Naive thymus-derived CD4-positive, alpha-beta T cell (primary cell): ENCODE measurements around the gene SAMD8. TPM values are rescaled to one million over a fixed set of nuclear protein-coding genes. Genes with fewer than 3 reads are reported as not detected.
A peak's percentile ranks its signal among the peaks of the same experiment; 100 is the strongest.

Experiments used
- ATAC-seq: fragments of 150-1000 bp; cut with Tn5 transposase; 2 replicates; pipeline ENCODE4 v1.10.0; 2021; ENCODE audit warnings: mild to moderate bottlenecking, moderate library complexity
- CTCF ChIA-PET: fragments of 350-600 bp; sonication (Branson Sonifier 250); formaldehyde crosslinking; loops from one replicate; lab custom pipeline; 2021; ENCODE audit warnings: antibody characterized with exemption; lab: Charles Lee
- POLR2A ChIA-PET: fragments of 350-600 bp; sonication (Branson Sonifier 250); formaldehyde crosslinking; loops from one replicate; lab custom pipeline; 2021; ENCODE audit warnings: antibody characterized with exemption, inconsistent platforms; lab: Charles Lee
- DNase-seq, 9 donors: peaks; one replicate each; pipeline versions ENCODE4 v3.0.0 to v3.0.0-alpha.2; 2020 to 2022; ENCODE audit warnings: mixed read lengths in 1 of 9
- H3K27ac ChIP-seq: one replicate; pipeline ENCODE4 v1.7.0; 2013; ENCODE audit warnings: mild to moderate bottlenecking, low read depth, low read length, moderate library complexity
- H3K27me3 ChIP-seq, 2 donors: one replicate each; pipeline ENCODE4 v1.7.0; 2013; ENCODE audit warnings: low read length in 2 of 2, mild to moderate bottlenecking in 2 of 2, moderate library complexity in 2 of 2; ENCODE audit not compliant: control insufficient read depth in 2 of 2, insufficient read depth in 2 of 2
- H3K36me3 ChIP-seq, 3 experiments: 1 replicate in 2 of 3; 2 replicates in 1 of 3; pipeline ENCODE4 v1.7.0; 2013; ENCODE audit warnings: low read length in 3 of 3, mild to moderate bottlenecking in 3 of 3, moderate library complexity in 1 of 3; ENCODE audit not compliant: insufficient read depth in 3 of 3, control insufficient read depth in 2 of 3
- H3K4me1 ChIP-seq, 2 donors: one replicate each; pipeline ENCODE4 v1.7.0; 2013; ENCODE audit warnings: low read length in 2 of 2, mild to moderate bottlenecking in 2 of 2, moderate library complexity in 1 of 2; ENCODE audit not compliant: control insufficient read depth in 2 of 2, insufficient read depth in 2 of 2
- H3K4me3 ChIP-seq: 2 replicates; pipeline ENCODE4 v1.7.0; 2013; ENCODE audit warnings: mild to moderate bottlenecking, low read length
- H3K9me3 ChIP-seq, 3 experiments: 1 replicate in 2 of 3; 2 replicates in 1 of 3; pipeline ENCODE4 v1.7.0; 2013; ENCODE audit warnings: low read length in 3 of 3; ENCODE audit not compliant: control insufficient read depth in 2 of 3
- H3K27ac Mint-ChIP-seq, 9 donors: one replicate each; pipeline ENCODE4 v1.8.0; 2020 to 2022; ENCODE audit warnings: mixed read lengths in 9 of 9, mild to moderate bottlenecking in 8 of 9, moderate library complexity in 5 of 9, inconsistent platforms in 2 of 9
- H3K27me3 Mint-ChIP-seq, 5 donors: one replicate each; pipeline ENCODE4 v1.8.0; 2021 to 2022; ENCODE audit warnings: mixed read lengths in 5 of 5, mild to moderate bottlenecking in 1 of 5
- H3K36me3 Mint-ChIP-seq, 5 donors: one replicate each; pipeline ENCODE4 v1.8.0; 2020 to 2022; ENCODE audit warnings: mixed read lengths in 5 of 5, mild to moderate bottlenecking in 3 of 5, inconsistent platforms in 1 of 5
- H3K4me1 Mint-ChIP-seq, 7 donors: one replicate each; pipeline ENCODE4 v1.8.0; 2020 to 2022; ENCODE audit warnings: mixed read lengths in 7 of 7, mild to moderate bottlenecking in 3 of 7, inconsistent platforms in 1 of 7
- H3K4me3 Mint-ChIP-seq, 10 donors: one replicate each; pipeline ENCODE4 v1.8.0; 2020 to 2022; ENCODE audit warnings: mild to moderate bottlenecking in 10 of 10, mixed read lengths in 10 of 10, moderate library complexity in 6 of 10, inconsistent platforms in 2 of 10
- H3K9me3 Mint-ChIP-seq, 11 donors: one replicate each; pipeline ENCODE4 v1.8.0; 2020 to 2022; ENCODE audit warnings: mixed read lengths in 11 of 11, mild to moderate bottlenecking in 4 of 11, inconsistent platforms in 1 of 11, moderate library complexity in 1 of 11
- intact Hi-C, 2 donors: fragments of 100-400 bp; cut with micrococcal nuclease; formaldehyde crosslinking; loops; one replicate each; pipeline ENCODE4 v1.15.1; 2023
- polyA plus RNA-seq, 2 donors: library from polyadenylated mRNA; unstranded; fragments of 300-500 nt; fragmentation: Illumina TruSeq; gene quantifications; one replicate each; pipeline ENCODE4 v1.2.3, GENCODE V29; 2021
- total RNA-seq, 6 experiments: library from RNA in 5 of 6; stranded (reverse) in 5 of 6; gene quantifications; 1 replicate in 5 of 6; 2 replicates in 1 of 6; pipeline ENCODE4 v1.2.3 and lab custom pipeline; 2021 to 2026

SAMD8 gene
- total and polyA plus RNA-seq, 7 experiments from 2014 or later: 4.5 to 31.7 (median 16.2) TPM

DNA sequence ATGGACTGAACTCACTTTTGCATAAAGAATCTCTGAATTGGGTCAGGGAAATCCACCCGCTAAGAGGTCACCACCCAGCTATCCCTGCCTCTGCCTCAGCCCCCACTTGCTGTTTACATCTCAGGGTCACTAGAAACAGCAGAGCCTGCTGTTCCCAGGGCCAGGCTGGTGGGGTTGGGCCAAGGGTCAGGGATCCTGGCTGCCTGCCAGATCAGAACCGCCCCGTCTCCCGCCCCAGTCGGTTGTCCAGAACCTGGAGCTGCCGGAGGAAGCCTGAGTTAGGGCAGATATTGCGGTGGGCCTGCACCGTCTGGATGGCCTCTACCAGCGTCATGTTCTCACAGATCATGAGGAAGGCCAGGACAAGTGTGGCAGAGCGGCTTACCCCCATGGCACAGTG, 17.0 kb upstream of the SAMD8 start:
- H3K36me3 Mint-ChIP-seq: no peaks in the 10 kb centered on the region
- ChIA-PET POLR2A (no interaction called here), CTCF (no interaction called here)
- no peaks in the 10 kb centered on the region for H3K27me3 ChIP-seq
- H3K4me1 Mint-ChIP-seq: peaks cover 0 to 5% (median 4%) of the 10 kb centered on the region in 7 donors
- no peak overlapping the region for H3K27ac Mint-ChIP-seq
- intact Hi-C loops: loop anchor here in 1 of 2 donors (10.0 kb wide), 1 partner anchor 680 kb away; no protein-coding TSS in a partner anchor
- peaks cover 0 to 2% (median 0%) of the 10 kb centered on the region in 11 donors for H3K9me3 Mint-ChIP-seq
- H3K4me3 ChIP-seq: no peak overlapping the region
- no peak overlapping the region for H3K27ac ChIP-seq
- no peak for DNase-seq
- no peaks in the 10 kb centered on the region for H3K27me3 Mint-ChIP-seq
- no peaks in the 10 kb centered on the region for H3K9me3 ChIP-seq
- ATAC-seq: no peak
- H3K4me3 Mint-ChIP-seq: no peak overlapping the region
- no peaks in the 10 kb centered on the region for H3K36me3 ChIP-seq
- no peaks in the 10 kb centered on the region for H3K4me1 ChIP-seq

DNA sequence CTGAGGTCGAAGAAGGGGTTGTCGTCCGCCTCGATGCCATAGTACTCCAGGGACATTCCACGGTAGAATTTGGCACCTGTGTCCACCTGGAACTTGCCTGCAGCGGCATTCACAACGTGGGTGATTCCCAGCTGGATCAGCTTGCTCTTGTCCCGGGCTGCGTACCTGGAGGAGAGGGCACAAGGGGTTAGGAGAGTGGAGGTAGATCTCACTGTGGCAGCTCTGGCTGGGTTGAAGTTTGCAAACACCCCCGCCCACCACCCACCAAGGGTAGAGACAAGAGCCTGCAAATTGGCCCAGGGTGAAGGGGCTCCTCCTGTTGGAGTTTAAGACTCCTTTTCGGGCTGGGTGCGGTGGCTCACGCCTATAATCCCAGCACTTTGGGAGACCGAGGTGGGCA, 15.8 kb upstream of the SAMD8 start:
- H3K27me3 ChIP-seq: no peaks in the 10 kb centered on the region
- H3K4me1 ChIP-seq: peaks cover 0 to 3% of the 10 kb centered on the region in 2 donors
- H3K4me1 Mint-ChIP-seq: peaks cover 0 to 4% (median 0%) of the 10 kb centered on the region in 7 donors
- ChIA-PET CTCF (no interaction called here), POLR2A (no interaction called here)
- peaks cover 0 to 2% (median 0%) of the 10 kb centered on the region in 11 donors for H3K9me3 Mint-ChIP-seq
- intact Hi-C loops: loop anchor here in 1 of 2 donors (10.0 kb wide), 1 partner anchor 681 kb away; no protein-coding TSS in a partner anchor
- ATAC-seq (no peak), DNase-seq (no peak)
- no peak overlapping the region for H3K27ac ChIP-seq
- no peak overlapping the region for H3K4me3 ChIP-seq
- no peaks in the 10 kb centered on the region for H3K9me3 ChIP-seq
- H3K27ac Mint-ChIP-seq: no peak overlapping the region
- no peak overlapping the region for H3K4me3 Mint-ChIP-seq
- H3K36me3 Mint-ChIP-seq: no peaks in the 10 kb centered on the region
- H3K27me3 Mint-ChIP-seq: no peaks in the 10 kb centered on the region
- no peaks in the 10 kb centered on the region for H3K36me3 ChIP-seq

DNA sequence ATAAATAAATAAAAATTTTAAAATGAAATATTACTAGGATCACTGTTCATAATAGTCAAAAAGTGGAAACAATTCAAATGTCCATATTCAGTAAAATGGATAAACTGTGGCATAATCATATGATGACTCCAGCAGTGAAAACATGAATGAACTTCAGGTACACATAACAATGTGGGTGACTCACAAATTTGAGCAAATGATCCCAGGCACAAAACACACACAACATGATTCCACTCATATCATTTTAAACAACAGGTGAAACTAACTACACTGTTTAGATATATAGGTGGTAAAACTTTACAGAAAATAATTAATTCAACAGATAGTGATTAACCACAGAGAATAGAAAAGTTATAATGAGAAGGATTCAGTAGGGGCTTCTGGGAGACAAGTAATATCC, 14.7 kb upstream of the SAMD8 start:
- no peak for DNase-seq
- POLR2A ChIA-PET: no interaction called here
- Mint-ChIP-seq H3K27ac (no peak overlapping the region), H3K27me3 (no peaks in the 10 kb centered on the region), H3K9me3 (peaks cover 0 to 2% (median 0%) of the 10 kb centered on the region in 11 donors), H3K4me1 (peaks cover 0 to 4% (median 0%) of the 10 kb centered on the region in 7 donors), H3K4me3 (no peak overlapping the region), H3K36me3 (no peaks in the 10 kb centered on the region)
- no peaks in the 10 kb centered on the region for H3K9me3 ChIP-seq
- intact Hi-C loops: loop anchor here in 1 of 2 donors (10.0 kb wide), 1 partner anchor 682 kb away; no protein-coding TSS in a partner anchor
- peaks cover 0 to 3% of the 10 kb centered on the region in 2 donors for H3K4me1 ChIP-seq
- H3K4me3 ChIP-seq: no peak overlapping the region
- H3K27me3 ChIP-seq: no peaks in the 10 kb centered on the region
- H3K27ac ChIP-seq: no peak overlapping the region
- ATAC-seq: no peak
- no peaks in the 10 kb centered on the region for H3K36me3 ChIP-seq
- CTCF ChIA-PET: no interaction called here

DNA sequence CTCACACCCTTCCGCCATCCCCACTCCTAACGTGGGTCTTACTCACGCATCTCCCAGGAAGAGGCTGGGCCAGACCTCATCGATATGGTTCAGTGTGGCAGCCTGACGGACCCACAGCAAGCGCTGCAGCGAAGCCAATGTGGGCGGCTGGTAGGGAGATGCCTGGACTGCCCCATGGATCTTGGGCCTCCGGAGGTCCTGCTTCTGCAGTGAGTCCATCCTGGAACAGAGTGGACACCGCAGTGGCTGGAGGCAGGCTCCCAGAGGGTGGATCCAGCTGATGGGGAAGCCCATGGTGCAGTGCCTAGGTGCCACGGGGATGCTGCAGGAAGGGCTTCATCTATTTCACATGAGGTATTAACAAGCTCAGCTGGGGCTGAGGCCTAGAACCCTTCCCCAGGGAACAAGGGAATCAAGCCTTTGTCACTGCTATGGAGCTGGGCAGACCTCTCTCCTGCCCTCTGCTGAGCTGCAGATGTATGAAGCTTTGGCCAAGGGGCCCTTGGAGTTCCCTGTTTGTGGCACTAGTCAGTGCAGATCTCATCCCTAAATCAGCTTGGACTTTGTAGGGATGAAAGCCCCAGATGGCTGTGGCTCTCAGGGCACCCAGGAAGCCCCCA, 13.7 kb upstream of the SAMD8 start:
- intact Hi-C loops: loop anchor here in 1 of 2 donors (2.0 to 10.0 kb wide), 2 partner anchors 683 to 853 kb away; no protein-coding TSS in a partner anchor
- no peaks in the 10 kb centered on the region for H3K36me3 Mint-ChIP-seq
- no peak overlapping the region for H3K4me3 Mint-ChIP-seq
- H3K27ac Mint-ChIP-seq: no peak overlapping the region
- Histone ChIP-seq H3K27ac (no peak overlapping the region), H3K9me3 (no peaks in the 10 kb centered on the region), H3K36me3 (no peaks in the 10 kb centered on the region), H3K27me3 (no peaks in the 10 kb centered on the region), H3K4me3 (no peak overlapping the region), H3K4me1 (peaks cover 0 to 3% of the 10 kb centered on the region in 2 donors)
- ChIA-PET POLR2A (interaction anchor here (1.0 kb wide), 1 partner anchor 841 kb away, joined by 3 read pairs; no protein-coding TSS in a partner anchor), CTCF (interaction anchor here (0.5 to 1.6 kb wide), 4 partner anchors 35 to 855 kb away, joined by 3 to 8 read pairs (median 3); no protein-coding TSS in a partner anchor)
- no peak for ATAC-seq
- peaks cover 0 to 2% (median 0%) of the 10 kb centered on the region in 11 donors for H3K9me3 Mint-ChIP-seq
- H3K4me1 Mint-ChIP-seq: peaks cover 0 to 4% (median 0%) of the 10 kb centered on the region in 7 donors
- DNase-seq: no peak
- no peaks in the 10 kb centered on the region for H3K27me3 Mint-ChIP-seq

DNA sequence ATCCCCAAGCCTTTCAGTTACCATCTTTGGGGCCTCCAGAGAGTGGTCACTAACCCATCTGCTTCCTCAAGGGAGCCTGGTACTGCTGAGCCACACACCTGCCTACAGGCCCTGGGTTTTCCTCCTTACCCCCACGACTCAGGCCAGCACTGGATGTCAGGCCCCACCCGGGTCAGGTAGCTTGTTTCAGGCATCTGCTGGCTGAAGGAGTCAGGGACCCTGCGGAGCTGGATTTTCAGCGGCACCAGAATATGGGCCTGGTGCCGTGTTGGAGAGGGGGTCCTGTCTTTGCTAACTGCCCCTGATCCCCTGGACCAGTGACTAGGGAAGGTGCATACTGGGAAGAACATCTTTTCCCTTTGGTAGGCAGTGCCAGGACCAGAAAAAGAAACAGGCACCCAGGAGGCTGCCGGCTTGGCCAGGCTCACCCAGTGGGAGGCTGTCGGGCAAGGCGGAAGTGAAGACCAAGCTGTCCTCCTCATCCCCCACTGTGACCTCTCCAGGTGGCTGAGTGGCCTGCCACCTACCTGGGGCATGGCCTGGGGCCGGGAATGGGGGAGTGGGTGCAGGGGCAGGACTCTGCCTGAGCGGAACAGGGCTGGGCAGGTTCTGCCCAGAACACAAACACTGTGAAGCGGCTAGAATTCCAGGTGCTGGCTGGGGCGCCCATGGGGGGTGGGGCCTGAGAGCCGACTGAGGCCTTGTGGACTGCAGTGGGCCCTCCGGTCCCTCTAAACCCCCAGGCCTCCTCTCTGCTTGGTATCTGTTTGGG, 12.4 kb upstream of the SAMD8 start:
- no peaks in the 10 kb centered on the region for H3K9me3 ChIP-seq
- DNase-seq (no peak), ATAC-seq (no peak)
- no peak overlapping the region for H3K4me3 ChIP-seq
- Mint-ChIP-seq H3K4me3 (no peak overlapping the region), H3K27me3 (no peaks in the 10 kb centered on the region), H3K9me3 (peaks cover 0 to 2% (median 0%) of the 10 kb centered on the region in 11 donors), H3K4me1 (peaks cover 0 to 4% (median 0%) of the 10 kb centered on the region in 7 donors), H3K27ac (no peak overlapping the region), H3K36me3 (no peaks in the 10 kb centered on the region)
- intact Hi-C loops: loop anchor here in 1 of 2 donors (2.0 to 10.0 kb wide), 2 partner anchors 684 to 854 kb away; no protein-coding TSS in a partner anchor
- POLR2A ChIA-PET: interaction anchor here (1.0 kb wide), 2 partner anchors 12 to 843 kb away, joined by 3 to 4 read pairs; partner anchors contain the start of gene SAMD8
- no peak overlapping the region for H3K27ac ChIP-seq
- H3K4me1 ChIP-seq: peaks cover 0 to 3% of the 10 kb centered on the region in 2 donors
- no peaks in the 10 kb centered on the region for H3K36me3 ChIP-seq
- no peaks in the 10 kb centered on the region for H3K27me3 ChIP-seq
- CTCF ChIA-PET: interaction anchor here (0.6 to 2.1 kb wide), 6 partner anchors 107 to 889 kb away, joined by 3 to 17 read pairs (median 4); no protein-coding TSS in a partner anchor

DNA sequence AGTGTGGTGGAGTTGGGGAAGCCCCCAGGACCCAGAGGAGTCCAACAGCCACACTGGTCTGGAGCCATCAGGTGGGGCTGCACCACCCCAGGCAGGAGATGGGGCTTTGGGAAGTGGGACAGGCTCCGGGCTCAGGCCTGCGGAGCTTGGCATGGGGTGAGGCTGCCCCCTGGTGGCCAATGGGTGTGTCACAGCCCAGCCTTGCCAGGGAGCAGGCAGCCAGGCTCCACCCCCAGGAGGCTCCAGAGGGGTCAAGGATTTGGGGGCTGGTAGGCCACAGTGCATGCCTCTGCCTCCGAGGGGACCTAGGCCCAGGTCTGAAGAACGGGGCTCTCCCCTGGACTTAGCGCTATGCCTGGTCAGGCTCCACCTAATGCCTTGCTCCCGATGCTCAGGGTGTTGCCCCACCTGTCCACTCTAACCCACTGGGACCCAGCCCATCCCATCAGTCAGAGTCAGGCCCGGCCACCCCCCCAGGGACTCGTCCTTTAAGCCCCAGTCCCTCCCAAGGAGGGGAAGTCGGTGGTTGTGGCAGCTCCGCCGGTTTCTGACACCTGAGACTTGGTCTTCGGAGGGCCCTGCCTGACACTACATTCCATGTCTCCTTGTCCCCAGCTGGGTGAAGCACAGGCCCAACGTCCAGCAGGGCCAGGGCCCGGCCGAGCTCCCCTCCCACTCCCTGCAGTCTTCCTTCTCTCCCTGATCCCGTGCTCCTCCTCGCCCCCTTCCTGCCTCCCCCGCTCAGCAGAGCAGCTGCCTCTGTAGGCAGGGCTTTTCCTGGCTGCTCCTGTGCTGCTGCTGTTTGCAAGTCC, 11.3 kb upstream of the SAMD8 start:
- Mint-ChIP-seq H3K9me3 (peaks cover 0 to 1% (median 0%) of the 10 kb centered on the region in 11 donors), H3K4me1 (peaks cover 0 to 7% (median 0%) of the 10 kb centered on the region in 7 donors), H3K27ac (no peak overlapping the region), H3K36me3 (no peaks in the 10 kb centered on the region), H3K4me3 (no peak overlapping the region), H3K27me3 (no peaks in the 10 kb centered on the region)
- Histone ChIP-seq H3K9me3 (no peaks in the 10 kb centered on the region), H3K4me1 (peaks cover 0 to 3% of the 10 kb centered on the region in 2 donors), H3K27ac (no peak overlapping the region), H3K4me3 (no peak overlapping the region), H3K27me3 (no peaks in the 10 kb centered on the region), H3K36me3 (no peaks in the 10 kb centered on the region)
- ChIA-PET CTCF (interaction anchor here (0.5 to 2.1 kb wide), 9 partner anchors 24 to 894 kb away, joined by 3 to 17 read pairs (median 3); no protein-coding TSS in a partner anchor), POLR2A (interaction anchor here (1.0 kb wide), 1 partner anchor 11 kb away, joined by 4 read pairs; the partner anchor contains the start of gene SAMD8)
- DNase-seq (peak; percentile 55 to 88 (median 70)), ATAC-seq (peak; percentile 95)
- intact Hi-C loops: loop anchor here (1.0 to 10.0 kb wide), 10 partner anchors 81 to 856 kb away; no protein-coding TSS in a partner anchor
